ENCODE measurements around the gene IL25. TPM values are rescaled to one million over a fixed set of nuclear protein-coding genes. Genes with fewer than 3 reads are reported as not detected.

IL25 gene
- total and polyA plus RNA-seq, 10 of the 15 experiments (the other 5 are each of a cell fraction or from before 2014, with no cell fraction given): not detected

GRCh38 chr14:23361320-23361719 lies 11.3 kb upstream of the IL25 start:
- POLR2A ChIA-PET: no interaction called here
- H3K4me1 ChIP-seq (ENCODE audit: control insufficient read depth, insufficient read depth, low read length): no peaks in the 10 kb centered on the region
- no peaks in the 10 kb centered on the region for H3K36me3 ChIP-seq (ENCODE audit: control insufficient read depth in 2 of 2, insufficient read depth in 2 of 2, low read length in 1 of 2)
- H3K27ac ChIP-seq (ENCODE audit: control insufficient read depth, insufficient read depth): no peak overlapping the region
- no peak for FAIRE-seq
- CTCF ChIA-PET: interaction anchor here (1.1 to 1.4 kb wide), 2 partner anchors 10 to 18 kb away, joined by 4 to 5 read pairs; no protein-coding TSS in a partner anchor
- no TSS peak for BruUV-seq (replicated peaks)
- SMC1A ChIA-PET (ENCODE audit: uncharacterized antibody, unreplicated experiment): interaction anchor here (1.1 kb wide), 2 partner anchors 34 to 53 kb away, joined by 3 read pairs; no protein-coding TSS in a partner anchor
- no peaks in the 10 kb centered on the region for H3K9me3 ChIP-seq (replicated peaks; ENCODE audit: control insufficient read depth, insufficient read depth, low read length)
- H2AFZ ChIP-seq (ENCODE audit: control insufficient read depth, low read depth, low read length): no peak overlapping the region
- intact Hi-C loops (cut with micrococcal nuclease; ENCODE audit: unreplicated experiment): no loop called here
- in situ Hi-C loops (cut with MboI): no loop called here
- H3K4me3 ChIP-seq: no peak overlapping the region
- no peak for ATAC-seq
- H3K9ac ChIP-seq (ENCODE audit: control insufficient read depth, insufficient read depth, low read length): no peak overlapping the region
- RAD21 ChIA-PET (ENCODE audit: unreplicated experiment): interaction anchor here (0.5 kb wide), 1 partner anchor 199 kb away, joined by 5 read pairs; no protein-coding TSS in a partner anchor
- H3K27me3 ChIP-seq (replicated peaks in 1 of 2; ENCODE audit: control insufficient read depth in 2 of 2, insufficient read depth in 2 of 2, low read length in 1 of 2): peaks cover 0 to 7% of the 10 kb centered on the region in 2 experiments; a peak in 3 of 4 replicates
- no peak for DNase-seq (ENCODE audit: low read depth, low spot score)
- H3K4me2 ChIP-seq (ENCODE audit: control insufficient read depth, insufficient read depth): no peak overlapping the region
- no peaks in the 10 kb centered on the region for H3K79me2 ChIP-seq (ENCODE audit: control insufficient read depth, insufficient read depth, low read length)
- H4K20me1 ChIP-seq (ENCODE audit: control insufficient read depth, insufficient read depth): no peaks in the 10 kb centered on the region
- no peak for TF ChIP-seq TCF12 (IDR thresholded peaks at IDR 0.05; ENCODE audit: low read depth, low read length)
- TF ChIP-seq SMC3 (IDR thresholded peaks at IDR 0.05; ENCODE audit: borderline replicate concordance, low read length): no peak
- no peak for TF ChIP-seq KLF5 (IDR thresholded peaks at IDR 0.05; ENCODE audit: partially characterized antibody)
- TF ChIP-seq IRF4 (IDR thresholded peaks at IDR 0.05; ENCODE audit: low read depth, low read length): no peak
- no peak for TF ChIP-seq SMAD5 (IDR thresholded peaks at IDR 0.05; ENCODE audit: low read depth)
- TF ChIP-seq NFYB (IDR thresholded peaks at IDR 0.05; ENCODE audit: insufficient read depth, low read depth, low read length): no peak
- no peak for TF ChIP-seq MTA2 (IDR thresholded peaks at IDR 0.05; ENCODE audit: low read depth)
- no peak for TF ChIP-seq KAT2A (conservative IDR thresholded peaks at IDR 0.05; ENCODE audit: control insufficient read depth, low read depth, low read length)
- no peak for TF ChIP-seq POU2F2 (IDR thresholded peaks at IDR 0.05; ENCODE audit: borderline replicate concordance, low read depth, low read length)
- no peak for TF ChIP-seq MAX (IDR thresholded peaks at IDR 0.05; ENCODE audit: low read depth, low read length)
- TF ChIP-seq SREBF1 (IDR thresholded peaks at IDR 0.05; ENCODE audit: low read length): no peak
- TF ChIP-seq MXI1 (IDR thresholded peaks at IDR 0.05; ENCODE audit: low read depth, low read length): no peak
- no peak for TF ChIP-seq MTA3 (IDR thresholded peaks at IDR 0.05; ENCODE audit: borderline replicate concordance, low read length)
- no peak for TF ChIP-seq HCFC1 (IDR thresholded peaks at IDR 0.05; ENCODE audit: low read length)
- no peak for TF ChIP-seq YY1 (IDR thresholded peaks at IDR 0.05; ENCODE audit: low read depth, low read length)
- TF ChIP-seq RUNX3 (IDR thresholded peaks at IDR 0.05; ENCODE audit: low read length): no peak
- TF ChIP-seq, protein P1, sequence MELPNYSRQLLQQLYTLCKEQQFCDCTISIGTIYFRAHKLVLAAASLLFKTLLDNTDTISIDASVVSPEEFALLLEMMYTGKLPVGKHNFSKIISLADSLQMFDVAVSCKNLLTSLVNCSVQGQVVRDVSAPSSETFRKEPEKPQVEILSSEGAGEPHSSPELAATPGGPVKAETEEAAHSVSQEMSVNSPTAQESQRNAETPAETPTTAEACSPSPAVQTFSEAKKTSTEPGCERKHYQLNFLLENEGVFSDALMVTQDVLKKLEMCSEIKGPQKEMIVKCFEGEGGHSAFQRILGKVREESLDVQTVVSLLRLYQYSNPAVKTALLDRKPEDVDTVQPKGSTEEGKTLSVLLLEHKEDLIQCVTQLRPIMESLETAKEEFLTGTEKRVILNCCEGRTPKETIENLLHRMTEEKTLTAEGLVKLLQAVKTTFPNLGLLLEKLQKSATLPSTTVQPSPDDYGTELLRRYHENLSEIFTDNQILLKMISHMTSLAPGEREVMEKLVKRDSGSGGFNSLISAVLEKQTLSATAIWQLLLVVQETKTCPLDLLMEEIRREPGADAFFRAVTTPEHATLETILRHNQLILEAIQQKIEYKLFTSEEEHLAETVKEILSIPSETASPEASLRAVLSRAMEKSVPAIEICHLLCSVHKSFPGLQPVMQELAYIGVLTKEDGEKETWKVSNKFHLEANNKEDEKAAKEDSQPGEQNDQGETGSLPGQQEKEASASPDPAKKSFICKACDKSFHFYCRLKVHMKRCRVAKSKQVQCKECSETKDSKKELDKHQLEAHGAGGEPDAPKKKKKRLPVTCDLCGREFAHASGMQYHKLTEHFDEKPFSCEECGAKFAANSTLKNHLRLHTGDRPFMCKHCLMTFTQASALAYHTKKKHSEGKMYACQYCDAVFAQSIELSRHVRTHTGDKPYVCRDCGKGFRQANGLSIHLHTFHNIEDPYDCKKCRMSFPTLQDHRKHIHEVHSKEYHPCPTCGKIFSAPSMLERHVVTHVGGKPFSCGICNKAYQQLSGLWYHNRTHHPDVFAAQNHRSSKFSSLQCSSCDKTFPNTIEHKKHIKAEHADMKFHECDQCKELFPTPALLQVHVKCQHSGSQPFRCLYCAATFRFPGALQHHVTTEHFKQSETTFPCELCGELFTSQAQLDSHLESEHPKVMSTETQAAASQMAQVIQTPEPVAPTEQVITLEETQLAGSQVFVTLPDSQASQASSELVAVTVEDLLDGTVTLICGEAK (IDR thresholded peaks at IDR 0.05; ENCODE audit: borderline replicate concordance): no peak
- TF ChIP-seq GABPA (IDR thresholded peaks at IDR 0.05; ENCODE audit: low read depth): no peak
- TF ChIP-seq RCOR1 (conservative IDR thresholded peaks at IDR 0.05; ENCODE audit: low read depth, low read length): no peak
- no peak for TF ChIP-seq IKZF1 (conservative IDR thresholded peaks at IDR 0.05)

All from GM12878 (cell line).